NB4 (cell line): ENCODE results near the gene GPR158.

Experiments
- POLR2A ChIP-seq: IDR thresholded peaks from 2 replicates; pipeline ENCODE4 v1.6.1; 2011; ENCODE audit warnings: mild to moderate bottlenecking; ENCODE audit not compliant: insufficient read length; ENCODE audit errors: extremely low read depth
- TF ChIP-seq, protein P1 (sequence below): IDR thresholded peaks from one replicate; pipeline ENCODE4 v1.5.1; 2012; ENCODE audit warnings: low read depth, low read length
- TF ChIP-seq, protein P2 (sequence below): IDR thresholded peaks from 2 replicates; pipeline ENCODE4 v1.6.1; 2011; ENCODE audit warnings: low read depth, low read length

DNA sequence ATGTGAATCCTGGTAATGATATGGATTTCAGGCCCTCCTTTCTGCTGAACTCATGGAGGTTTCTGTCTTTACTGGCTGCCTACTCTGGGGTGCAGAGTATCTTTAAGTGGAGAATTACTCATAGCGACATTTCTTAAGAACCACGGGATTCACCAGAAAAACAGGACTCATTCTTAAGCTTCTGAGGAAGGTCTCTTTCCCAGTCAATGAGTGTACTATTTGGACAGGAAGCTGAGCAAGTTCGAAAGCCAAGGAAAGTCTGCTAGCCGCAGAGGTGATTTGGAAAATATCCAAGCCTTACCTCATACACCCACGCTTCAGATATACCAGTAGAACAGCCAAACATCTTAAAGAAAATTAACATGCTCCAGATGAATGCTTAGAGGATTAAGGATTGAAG is 381.7 kb downstream of the GPR158 start:
- TF ChIP-seq, protein P1, sequence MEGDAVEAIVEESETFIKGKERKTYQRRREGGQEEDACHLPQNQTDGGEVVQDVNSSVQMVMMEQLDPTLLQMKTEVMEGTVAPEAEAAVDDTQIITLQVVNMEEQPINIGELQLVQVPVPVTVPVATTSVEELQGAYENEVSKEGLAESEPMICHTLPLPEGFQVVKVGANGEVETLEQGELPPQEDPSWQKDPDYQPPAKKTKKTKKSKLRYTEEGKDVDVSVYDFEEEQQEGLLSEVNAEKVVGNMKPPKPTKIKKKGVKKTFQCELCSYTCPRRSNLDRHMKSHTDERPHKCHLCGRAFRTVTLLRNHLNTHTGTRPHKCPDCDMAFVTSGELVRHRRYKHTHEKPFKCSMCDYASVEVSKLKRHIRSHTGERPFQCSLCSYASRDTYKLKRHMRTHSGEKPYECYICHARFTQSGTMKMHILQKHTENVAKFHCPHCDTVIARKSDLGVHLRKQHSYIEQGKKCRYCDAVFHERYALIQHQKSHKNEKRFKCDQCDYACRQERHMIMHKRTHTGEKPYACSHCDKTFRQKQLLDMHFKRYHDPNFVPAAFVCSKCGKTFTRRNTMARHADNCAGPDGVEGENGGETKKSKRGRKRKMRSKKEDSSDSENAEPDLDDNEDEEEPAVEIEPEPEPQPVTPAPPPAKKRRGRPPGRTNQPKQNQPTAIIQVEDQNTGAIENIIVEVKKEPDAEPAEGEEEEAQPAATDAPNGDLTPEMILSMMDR, result no peak
- no peak for TF ChIP-seq POLR2A
- TF ChIP-seq, protein P2, sequence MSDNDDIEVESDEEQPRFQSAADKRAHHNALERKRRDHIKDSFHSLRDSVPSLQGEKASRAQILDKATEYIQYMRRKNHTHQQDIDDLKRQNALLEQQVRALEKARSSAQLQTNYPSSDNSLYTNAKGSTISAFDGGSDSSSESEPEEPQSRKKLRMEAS, result no peak
